Astrocyte (in vitro differentiated cells and primary cell): ENCODE results near the gene C3orf85. TPM values are rescaled to one million over a fixed set of nuclear protein-coding genes. Genes with fewer than 3 reads are reported as not detected.

Experiments
- DNase-seq: peaks from one replicate; pipeline ENCODE4 v3.0.0-alpha.2; 2010; ENCODE audit warnings: low read depth
- FAIRE-seq: peaks from 2 replicates; lab custom pipeline; 2011; peaks lifted over from hg19 to GRCh38; lab: Jason Lieb, UNC
- H2AFZ ChIP-seq: 2 replicates; pipeline ENCODE4 v1.6.0; 2012; ENCODE audit warnings: low read depth, low read length, inconsistent platforms
- H3K27ac ChIP-seq: 2 replicates; pipeline ENCODE4 v1.5.1; 2011; ENCODE audit warnings: low read depth, low read length, inconsistent platforms
- H3K27me3 ChIP-seq: 2 replicates; pipeline ENCODE4 v1.6.0; 2011; ENCODE audit warnings: low read length, inconsistent platforms; ENCODE audit not compliant: insufficient read depth
- H3K36me3 ChIP-seq: 2 replicates; pipeline ENCODE4 v1.5.1; 2011; ENCODE audit warnings: low read length, inconsistent platforms; ENCODE audit not compliant: insufficient read depth
- H3K4me1 ChIP-seq: 2 replicates; pipeline ENCODE4 v1.5.1; 2011; ENCODE audit warnings: low read length, inconsistent platforms; ENCODE audit not compliant: insufficient read depth
- H3K4me2 ChIP-seq: 2 replicates; pipeline ENCODE4 v1.6.0; 2012; ENCODE audit warnings: low read length, inconsistent platforms
- H3K4me3 ChIP-seq: 2 replicates; pipeline ENCODE4 v1.5.1; 2011; ENCODE audit warnings: low read depth, mild to moderate bottlenecking, low read length, inconsistent platforms; ENCODE audit not compliant: insufficient read depth
- H3K79me2 ChIP-seq: 2 replicates; pipeline ENCODE4 v1.6.0; 2012; ENCODE audit warnings: mild to moderate bottlenecking, low read length, inconsistent platforms; ENCODE audit not compliant: insufficient read depth
- H3K9ac ChIP-seq: 2 replicates; pipeline ENCODE4 v1.6.0; 2012; ENCODE audit warnings: mild to moderate bottlenecking, low read length, inconsistent platforms
- H3K9me3 ChIP-seq: 2 replicates; pipeline ENCODE4 v1.5.1; 2012; ENCODE audit warnings: low read depth, mild to moderate bottlenecking, low read length, inconsistent platforms; ENCODE audit not compliant: insufficient read depth
- H4K20me1 ChIP-seq: 2 replicates; pipeline ENCODE4 v1.6.0; 2012; ENCODE audit warnings: low read length, inconsistent platforms; ENCODE audit not compliant: insufficient read depth
- H3K27ac Mint-ChIP-seq: one replicate; pipeline ENCODE4 v1.8.0; 2021; ENCODE audit warnings: mild to moderate bottlenecking, mixed read lengths; ENCODE audit not compliant: unreplicated experiment
- H3K27me3 Mint-ChIP-seq: one replicate; pipeline ENCODE4 v1.8.0; 2021; ENCODE audit warnings: low read depth, mixed read lengths; ENCODE audit not compliant: unreplicated experiment
- H3K36me3 Mint-ChIP-seq: one replicate; pipeline ENCODE4 v1.8.0; 2021; ENCODE audit warnings: low read depth, mixed read lengths; ENCODE audit not compliant: unreplicated experiment
- H3K4me1 Mint-ChIP-seq: one replicate; pipeline ENCODE4 v1.8.0; 2021; ENCODE audit warnings: low read depth, mixed read lengths; ENCODE audit not compliant: unreplicated experiment
- H3K4me3 Mint-ChIP-seq: one replicate; pipeline ENCODE4 v1.8.0; 2021; ENCODE audit warnings: mild to moderate bottlenecking, moderate library complexity, mixed read lengths; ENCODE audit not compliant: unreplicated experiment
- H3K9me3 Mint-ChIP-seq: one replicate; pipeline ENCODE4 v1.8.0; 2021; ENCODE audit warnings: mild to moderate bottlenecking, mixed read lengths; ENCODE audit not compliant: unreplicated experiment
- EZH2 ChIP-seq: IDR thresholded peaks from 2 replicates; pipeline ENCODE4 v1.6.1; 2012; ENCODE audit warnings: mild to moderate bottlenecking, low read length, inconsistent platforms; ENCODE audit not compliant: insufficient read depth
- total RNA-seq: library from RNA; stranded (reverse); gene quantifications from 2 replicates; pipeline ENCODE4 v1.2.1, GENCODE V29; 2021
- TF ChIP-seq, protein P1 (sequence below): IDR thresholded peaks from 2 replicates; pipeline ENCODE4 v1.5.1; 2011; ENCODE audit warnings: low read depth, mild to moderate bottlenecking, inconsistent platforms, low read length, moderate library complexity; ENCODE audit not compliant: insufficient read depth

Gene C3orf85
- total RNA-seq, 1 donor from 2014 or later: not detected

DNA sequence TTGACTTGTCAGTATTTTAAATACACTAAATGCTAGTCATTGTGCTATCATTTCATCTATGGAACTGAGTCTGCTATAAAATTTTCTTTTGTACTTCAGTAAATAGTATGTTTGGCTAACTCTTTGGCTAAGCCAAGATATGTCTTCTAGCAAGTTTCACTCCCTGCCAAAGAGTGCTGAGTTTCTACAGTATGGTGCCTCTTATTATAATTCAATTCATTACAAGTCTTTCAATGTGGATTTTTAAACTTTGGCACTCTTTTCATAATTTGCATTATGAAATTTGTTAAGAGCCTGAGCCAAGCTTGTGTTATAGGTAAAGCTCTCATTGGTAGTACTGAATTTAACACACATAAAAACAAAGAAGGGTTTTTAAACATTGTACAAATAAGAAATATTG, 43.0 kb upstream of the C3orf85 start:
- no peaks in the 10 kb centered on the region for H3K36me3 Mint-ChIP-seq
- H3K27ac ChIP-seq: no peak overlapping the region
- H3K9me3 ChIP-seq: no peaks in the 10 kb centered on the region
- no peaks in the 10 kb centered on the region for H3K9me3 Mint-ChIP-seq
- H3K4me1 ChIP-seq: no peaks in the 10 kb centered on the region
- H3K9ac ChIP-seq: no peak overlapping the region
- H3K79me2 ChIP-seq: no peaks in the 10 kb centered on the region
- H3K4me1 Mint-ChIP-seq: peaks cover 11% of the 10 kb centered on the region
- FAIRE-seq (no peak), DNase-seq (no peak)
- no peak overlapping the region for H3K4me3 Mint-ChIP-seq
- H3K4me2 ChIP-seq: no peak overlapping the region
- no peak overlapping the region for H2AFZ ChIP-seq
- H3K27me3 Mint-ChIP-seq: peaks cover 2% of the 10 kb centered on the region
- H4K20me1 ChIP-seq: no peaks in the 10 kb centered on the region
- no peaks in the 10 kb centered on the region for H3K27me3 ChIP-seq
- TF ChIP-seq EZH2: no peak
- TF ChIP-seq, protein P1, sequence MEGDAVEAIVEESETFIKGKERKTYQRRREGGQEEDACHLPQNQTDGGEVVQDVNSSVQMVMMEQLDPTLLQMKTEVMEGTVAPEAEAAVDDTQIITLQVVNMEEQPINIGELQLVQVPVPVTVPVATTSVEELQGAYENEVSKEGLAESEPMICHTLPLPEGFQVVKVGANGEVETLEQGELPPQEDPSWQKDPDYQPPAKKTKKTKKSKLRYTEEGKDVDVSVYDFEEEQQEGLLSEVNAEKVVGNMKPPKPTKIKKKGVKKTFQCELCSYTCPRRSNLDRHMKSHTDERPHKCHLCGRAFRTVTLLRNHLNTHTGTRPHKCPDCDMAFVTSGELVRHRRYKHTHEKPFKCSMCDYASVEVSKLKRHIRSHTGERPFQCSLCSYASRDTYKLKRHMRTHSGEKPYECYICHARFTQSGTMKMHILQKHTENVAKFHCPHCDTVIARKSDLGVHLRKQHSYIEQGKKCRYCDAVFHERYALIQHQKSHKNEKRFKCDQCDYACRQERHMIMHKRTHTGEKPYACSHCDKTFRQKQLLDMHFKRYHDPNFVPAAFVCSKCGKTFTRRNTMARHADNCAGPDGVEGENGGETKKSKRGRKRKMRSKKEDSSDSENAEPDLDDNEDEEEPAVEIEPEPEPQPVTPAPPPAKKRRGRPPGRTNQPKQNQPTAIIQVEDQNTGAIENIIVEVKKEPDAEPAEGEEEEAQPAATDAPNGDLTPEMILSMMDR: no peak
- H3K36me3 ChIP-seq: no peaks in the 10 kb centered on the region
- H3K27ac Mint-ChIP-seq: no peak overlapping the region
- H3K4me3 ChIP-seq: no peak overlapping the region

DNA sequence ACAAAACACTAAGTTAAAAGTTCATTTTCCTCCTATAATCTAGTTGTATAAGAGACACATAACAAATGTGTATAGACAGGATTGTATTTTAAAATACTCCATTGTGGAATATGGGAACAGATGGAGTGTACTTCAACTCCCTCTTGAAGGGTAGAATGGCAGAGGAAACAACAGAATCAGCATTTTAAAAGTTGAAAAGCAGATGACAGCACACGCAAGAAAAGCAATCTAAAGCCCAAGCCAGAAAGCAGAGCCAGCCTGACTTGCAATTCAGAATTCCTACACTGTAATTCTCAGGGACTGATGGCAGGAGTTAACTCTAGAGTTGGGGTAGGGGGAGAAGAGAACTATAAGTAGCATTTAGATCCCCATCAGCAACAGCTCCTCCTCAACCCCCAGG, 41.4 kb upstream of the C3orf85 start:
- Histone ChIP-seq H3K9me3 (no peaks in the 10 kb centered on the region), H2AFZ (no peak overlapping the region), H4K20me1 (no peaks in the 10 kb centered on the region), H3K79me2 (no peaks in the 10 kb centered on the region), H3K4me2 (no peak overlapping the region), H3K27me3 (no peaks in the 10 kb centered on the region), H3K9ac (no peak overlapping the region), H3K4me1 (no peaks in the 10 kb centered on the region), H3K36me3 (no peaks in the 10 kb centered on the region), H3K4me3 (no peak overlapping the region), H3K27ac (no peak overlapping the region)
- Mint-ChIP-seq H3K36me3 (no peaks in the 10 kb centered on the region), H3K27ac (no peak overlapping the region), H3K4me3 (no peak overlapping the region), H3K4me1 (peaks cover 9% of the 10 kb centered on the region), H3K27me3 (peaks cover 2% of the 10 kb centered on the region), H3K9me3 (no peaks in the 10 kb centered on the region)
- TF ChIP-seq, protein P1: no peak
- TF ChIP-seq EZH2: no peak
- DNase-seq (no peak), FAIRE-seq (no peak)

DNA sequence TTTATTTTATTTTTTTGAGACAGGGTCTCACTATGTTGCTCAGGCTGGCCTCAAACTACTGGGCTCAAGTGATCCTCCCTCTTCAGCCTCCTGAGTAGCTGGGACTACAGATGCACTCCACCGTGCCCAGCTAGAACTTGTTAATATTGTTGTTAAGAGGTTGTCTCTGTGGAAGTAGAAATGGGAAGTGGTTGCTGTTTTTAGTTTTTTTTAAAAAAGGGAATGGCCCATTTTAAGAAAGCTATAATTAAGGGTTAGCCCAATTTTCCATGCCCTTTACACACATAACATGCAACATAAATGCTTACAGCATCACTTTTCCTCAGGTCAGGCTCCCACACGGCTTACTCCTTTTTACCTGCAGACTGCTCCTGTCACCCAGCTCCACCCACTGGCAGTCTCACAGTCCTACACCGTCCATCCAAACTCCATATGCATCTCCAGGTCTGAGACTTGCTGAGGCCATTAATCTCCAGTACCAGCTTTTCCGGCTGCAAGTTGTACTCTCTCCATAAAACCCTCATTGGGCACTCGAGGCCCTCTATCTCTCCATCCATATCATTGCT, 38.4 kb upstream of the C3orf85 start:
- Histone ChIP-seq H3K27ac (no peak overlapping the region), H3K9me3 (no peaks in the 10 kb centered on the region), H4K20me1 (no peaks in the 10 kb centered on the region), H3K4me1 (no peaks in the 10 kb centered on the region), H3K9ac (no peak overlapping the region), H3K27me3 (no peaks in the 10 kb centered on the region), H3K36me3 (no peaks in the 10 kb centered on the region), H2AFZ (no peak overlapping the region), H3K4me3 (no peak overlapping the region), H3K79me2 (no peaks in the 10 kb centered on the region), H3K4me2 (no peak overlapping the region)
- no peaks in the 10 kb centered on the region for H3K36me3 Mint-ChIP-seq
- H3K4me1 Mint-ChIP-seq: peaks cover 7% of the 10 kb centered on the region
- no peak overlapping the region for H3K4me3 Mint-ChIP-seq
- FAIRE-seq: no peak
- TF ChIP-seq EZH2: no peak
- TF ChIP-seq, protein P1: no peak
- H3K27me3 Mint-ChIP-seq: peaks cover 2% of the 10 kb centered on the region
- H3K27ac Mint-ChIP-seq: no peak overlapping the region
- H3K9me3 Mint-ChIP-seq: no peaks in the 10 kb centered on the region
- DNase-seq: no peak
